HK-2 (cell line): ENCODE data around the gene CDS2.
A peak's percentile ranks its signal among the peaks of the same experiment; 100 is the strongest.

ENCODE experiments used
- DNase-seq: peaks from one replicate; pipeline ENCODE4 v3.0.0-alpha.2; 2018; ENCODE audit not compliant: unreplicated experiment

The CDS2 gene

DNA sequence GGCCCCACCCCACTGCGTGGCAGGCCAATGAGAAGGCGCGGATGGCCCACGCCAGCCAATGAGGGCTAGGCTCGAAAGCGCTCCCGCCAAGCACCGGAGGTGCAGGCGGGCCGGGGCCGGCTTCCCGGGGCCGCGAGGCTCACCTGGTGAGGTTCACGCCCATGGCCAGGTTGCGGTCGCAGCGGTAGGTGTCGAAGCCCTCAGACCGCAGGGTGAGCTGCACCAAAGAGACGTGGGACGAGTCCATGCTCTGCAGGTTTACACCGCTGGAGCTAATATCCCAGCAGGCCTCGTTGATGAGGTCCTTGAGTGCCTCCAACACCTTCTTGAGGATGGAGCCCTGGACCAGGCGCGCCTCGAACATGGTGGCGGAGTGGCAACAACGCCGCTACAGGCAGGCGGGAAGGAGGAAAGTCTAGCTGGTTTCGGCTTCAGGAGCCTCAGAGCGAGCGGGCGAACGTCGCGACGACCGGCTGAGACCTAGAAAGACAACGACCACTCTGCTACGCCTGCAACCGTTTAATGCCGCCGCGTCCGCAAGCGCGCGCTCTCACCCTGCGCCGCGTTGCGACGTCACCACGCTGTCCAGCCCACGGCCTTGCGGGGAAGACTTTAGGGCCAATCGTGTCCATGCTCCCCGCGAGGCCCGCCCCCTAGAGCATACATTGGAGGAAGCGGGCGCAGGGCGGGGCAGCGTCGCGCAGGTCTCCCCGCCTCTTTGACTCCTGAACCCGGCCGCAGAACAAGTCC is 7.2 kb upstream of the CDS2 start, which contains the start of gene PCNA:
PCNA (minus strand) TSS at position 524 of the 750 bp plus-strand sequence; CDS start at position 364, 160 bp downstream.
- peak; percentile 98 for DNase-seq

DNA sequence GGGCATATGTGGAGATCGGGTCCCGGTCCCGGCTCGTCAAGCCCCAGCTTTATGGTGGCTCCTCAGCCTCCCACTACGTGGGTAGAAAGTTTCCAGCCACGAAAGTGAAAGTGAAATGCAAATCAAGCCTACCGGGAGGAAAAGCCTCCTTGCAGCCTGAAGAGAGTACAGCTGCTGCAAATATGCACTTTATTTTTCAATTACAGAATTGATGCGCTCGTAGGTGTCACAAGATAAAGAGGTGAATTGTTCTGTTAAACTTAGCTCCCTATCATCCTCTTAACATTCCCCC is 6.7 kb upstream of the CDS2 start:
- DNase-seq, result no peak

DNA sequence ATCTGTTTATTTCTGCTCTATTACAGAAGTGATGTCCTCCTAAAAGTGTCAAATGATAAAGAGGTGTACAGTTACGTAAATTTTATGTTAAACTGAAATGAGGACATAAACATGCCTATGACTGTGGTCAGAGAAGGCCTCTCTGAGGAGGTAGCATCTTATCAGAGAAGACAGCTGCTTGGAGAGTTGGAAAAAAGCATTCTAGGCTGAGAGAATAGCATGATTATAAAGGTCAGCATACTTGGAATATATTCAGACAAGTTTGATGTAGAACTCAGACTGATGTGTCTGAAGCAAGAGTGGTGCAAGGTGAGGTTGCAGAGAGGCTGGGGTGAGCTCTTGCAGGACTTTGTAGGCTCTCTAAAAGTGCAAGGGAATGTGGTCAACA is 3.9 kb upstream of the CDS2 start:
- DNase-seq, result no peak

DNA sequence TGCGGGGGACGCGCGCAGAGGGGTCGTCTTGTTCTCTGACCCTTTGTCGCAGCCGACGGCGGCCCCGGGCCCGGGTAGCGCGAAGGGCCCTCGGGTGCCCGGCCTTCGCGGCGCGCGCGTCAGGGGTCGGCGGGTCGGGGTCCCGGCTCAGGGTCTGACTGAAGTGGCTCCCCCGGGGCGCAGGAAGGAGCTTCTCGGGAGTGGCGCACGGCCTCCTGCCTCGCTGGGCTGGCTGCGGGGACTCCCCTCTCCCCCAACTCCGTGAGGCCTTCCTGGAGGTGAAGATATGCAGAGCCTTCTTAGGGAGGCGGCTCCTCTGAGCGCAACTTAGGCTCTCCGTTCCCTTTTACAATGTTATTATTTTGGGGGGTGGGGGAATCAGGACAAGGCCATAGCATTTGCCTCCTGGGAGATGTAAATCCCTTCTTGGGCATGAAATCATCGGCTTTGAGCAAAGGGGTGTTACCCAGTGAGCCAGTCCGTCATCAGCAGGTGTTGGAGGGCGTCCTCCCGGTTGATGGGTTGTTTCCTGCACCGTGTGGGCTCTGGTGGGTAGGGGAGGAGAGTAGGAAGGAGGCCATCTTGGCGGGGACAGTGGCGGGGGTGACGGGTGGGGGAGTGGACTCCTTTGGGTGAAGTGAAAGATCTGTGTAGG is 523 bp downstream of the CDS2 start:
- peak; percentile 69 for DNase-seq

DNA sequence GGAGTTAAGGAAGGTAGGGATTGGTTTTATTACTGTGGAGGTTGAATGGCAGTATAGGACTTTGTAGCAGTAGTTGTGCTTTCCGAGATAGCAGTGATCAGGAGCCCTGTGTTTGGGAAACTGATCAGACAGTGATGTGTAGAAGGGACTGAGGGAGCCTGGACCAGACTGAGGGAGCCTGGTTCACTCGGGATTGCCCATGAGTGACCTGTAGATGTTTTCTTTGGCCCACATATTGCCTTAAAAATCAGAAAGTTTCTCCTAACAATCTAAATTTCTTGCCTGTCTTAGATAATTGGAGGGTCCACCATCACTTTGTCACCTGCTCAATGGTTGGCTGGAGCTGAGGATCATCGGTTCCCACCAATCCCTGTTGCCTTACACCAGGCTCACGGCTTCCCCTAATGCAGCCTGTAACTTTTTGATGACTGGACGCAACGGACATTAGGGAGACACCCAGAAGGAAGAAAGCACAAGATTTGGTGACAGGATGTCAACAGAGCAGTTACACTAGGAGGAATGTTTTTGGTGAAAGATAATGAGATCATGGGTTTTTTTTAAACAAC is 1.1 kb downstream of the CDS2 start:
- DNase-seq, result no peak

DNA sequence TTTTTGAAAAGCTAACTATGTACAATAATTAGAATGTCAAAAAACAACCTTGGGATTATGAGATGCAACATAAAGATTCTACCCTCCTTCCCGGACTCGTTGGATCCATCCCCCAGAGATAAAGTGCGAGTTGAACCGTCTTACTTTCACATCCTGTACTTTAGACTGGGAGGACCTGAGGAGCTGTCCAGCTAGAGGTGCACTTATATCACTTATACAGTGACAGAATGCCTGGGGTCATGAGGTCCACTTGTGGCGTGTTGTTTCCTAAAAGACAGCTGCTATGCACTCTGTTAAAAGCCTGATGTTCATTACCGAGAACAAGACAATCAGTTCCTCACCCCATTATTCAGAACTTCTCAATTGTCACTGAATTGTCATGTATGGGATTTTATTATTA is 2.1 kb downstream of the CDS2 start:
- no peak for DNase-seq

DNA sequence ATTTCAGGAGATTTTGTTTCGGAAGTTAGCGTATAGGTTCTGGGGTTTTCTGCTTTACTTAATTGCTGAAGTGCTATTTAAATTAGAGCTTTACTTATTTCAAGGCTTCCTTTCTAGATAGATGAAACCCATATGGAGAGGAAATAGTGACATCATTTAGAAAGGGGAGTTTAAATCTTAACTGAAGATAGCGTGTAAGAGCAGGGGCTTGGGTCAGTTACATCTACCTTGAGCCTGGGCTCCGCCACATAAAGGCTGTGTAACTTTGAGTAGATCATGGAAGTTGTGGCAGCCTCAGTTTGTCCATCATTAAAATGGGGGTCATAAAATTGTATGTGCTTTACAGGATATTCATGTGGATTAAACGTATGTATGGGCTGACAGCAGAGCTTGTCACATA is 4.7 kb downstream of the CDS2 start:
- no peak for DNase-seq

DNA sequence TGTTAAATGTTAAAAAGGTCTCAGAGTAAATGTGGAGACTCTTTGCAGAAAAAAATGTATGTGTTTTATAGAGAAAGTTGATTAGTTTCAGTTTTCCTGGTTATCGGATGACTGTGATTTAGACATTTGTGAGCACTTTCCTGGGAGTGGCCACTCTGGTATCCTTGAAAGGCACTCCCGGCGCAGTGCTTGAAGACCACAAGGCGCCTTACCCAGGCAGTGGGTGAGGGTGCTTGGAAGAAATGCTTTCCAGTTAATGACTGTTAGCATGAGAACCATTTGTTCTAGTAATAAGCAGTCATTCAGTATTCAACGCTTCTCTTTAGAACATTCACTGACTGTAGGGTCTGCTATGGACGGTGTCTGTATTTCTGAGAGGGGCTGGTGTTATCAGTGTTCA is 7.2 kb downstream of the CDS2 start:
- DNase-seq, result no peak

DNA sequence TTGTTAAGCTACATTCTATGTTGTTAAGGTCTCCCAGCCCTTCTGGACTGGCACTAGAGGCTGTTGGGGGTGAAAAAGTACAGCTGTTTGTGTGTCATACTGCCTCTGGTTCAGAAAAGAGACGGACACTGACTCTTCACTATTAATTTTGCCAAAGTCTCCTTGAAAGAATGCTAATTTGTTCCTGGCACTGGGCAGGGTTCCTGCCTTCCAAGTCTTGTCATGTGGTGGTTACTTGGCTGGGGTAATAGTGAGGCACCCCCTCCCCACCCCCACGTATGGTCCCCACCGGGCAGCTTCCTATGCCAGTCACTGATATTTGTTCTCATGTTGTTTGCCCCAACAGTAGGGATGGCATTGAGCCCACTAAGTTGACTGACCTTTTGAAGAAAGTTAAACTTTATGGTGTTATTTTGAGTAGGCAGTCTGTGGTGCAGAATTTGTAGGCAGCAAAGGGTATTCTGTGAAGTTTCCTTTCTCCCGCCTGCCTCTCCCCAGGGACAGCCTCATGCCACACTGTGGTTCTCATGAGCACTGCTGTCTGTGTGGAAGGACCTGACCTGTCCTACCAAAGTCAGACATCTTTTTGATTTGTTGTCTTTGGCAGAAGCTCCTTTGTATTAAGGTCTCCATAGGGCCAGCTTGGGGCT is 8.7 kb downstream of the CDS2 start:
- DNase-seq, result no peak

DNA sequence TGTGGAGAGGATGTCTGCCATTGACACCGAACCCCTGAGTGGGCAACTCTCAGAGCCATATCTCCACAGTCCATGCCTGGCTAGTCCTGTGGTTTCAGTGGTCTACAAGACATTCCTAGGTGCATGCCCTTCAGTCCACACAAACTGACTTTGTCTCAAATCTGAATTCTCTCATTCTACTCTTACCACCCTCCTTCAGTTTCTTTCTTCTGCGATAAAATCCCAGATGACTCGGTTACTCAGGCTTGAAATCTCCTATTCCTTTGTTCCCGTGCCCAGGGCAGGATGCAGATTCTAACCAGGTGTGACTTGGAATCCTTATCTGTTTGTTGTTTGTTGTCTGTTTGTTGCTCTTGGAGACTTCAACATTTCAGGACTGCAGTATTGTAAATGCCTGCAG is 9.3 kb downstream of the CDS2 start:
- peak; percentile 40 for DNase-seq

DNA sequence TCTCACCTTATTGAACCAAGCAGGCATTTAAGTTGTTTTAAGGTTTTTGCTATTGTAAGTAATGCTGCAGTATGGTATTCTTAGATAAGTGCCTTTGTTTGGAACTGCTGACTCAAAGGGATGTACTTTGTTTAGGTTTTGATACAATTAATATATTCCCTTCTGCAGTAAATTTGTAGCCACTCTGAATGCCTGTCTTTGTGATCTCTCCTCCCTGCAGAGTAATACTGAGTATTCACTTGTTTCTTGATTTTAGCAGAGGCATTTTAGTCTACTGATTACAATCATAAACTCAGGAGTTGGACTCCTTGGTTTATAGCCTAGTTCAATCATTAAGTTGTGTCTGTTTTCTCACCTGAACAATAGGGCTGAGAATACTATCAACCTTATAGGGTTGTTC is 13.4 kb downstream of the CDS2 start:
- no peak for DNase-seq

DNA sequence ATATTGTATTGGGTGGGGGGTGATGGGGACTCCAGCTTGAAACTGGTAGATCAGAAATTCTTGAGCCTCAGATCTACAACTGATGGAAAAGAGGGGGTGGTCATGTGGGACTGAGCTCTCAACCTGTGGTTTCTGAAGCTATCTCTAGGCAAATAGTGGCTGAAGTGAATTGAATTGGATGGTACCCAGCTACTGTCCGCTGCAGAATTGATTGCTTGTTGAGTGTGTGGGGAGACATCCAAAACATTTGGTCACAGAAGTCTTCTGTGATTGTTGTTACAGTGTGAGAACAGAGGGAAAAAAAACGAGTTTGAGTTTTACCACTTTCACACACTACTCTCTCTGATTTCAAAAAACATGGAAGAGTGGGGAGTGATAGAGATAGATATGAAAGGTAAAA is 14.8 kb downstream of the CDS2 start:
- no peak for DNase-seq

DNA sequence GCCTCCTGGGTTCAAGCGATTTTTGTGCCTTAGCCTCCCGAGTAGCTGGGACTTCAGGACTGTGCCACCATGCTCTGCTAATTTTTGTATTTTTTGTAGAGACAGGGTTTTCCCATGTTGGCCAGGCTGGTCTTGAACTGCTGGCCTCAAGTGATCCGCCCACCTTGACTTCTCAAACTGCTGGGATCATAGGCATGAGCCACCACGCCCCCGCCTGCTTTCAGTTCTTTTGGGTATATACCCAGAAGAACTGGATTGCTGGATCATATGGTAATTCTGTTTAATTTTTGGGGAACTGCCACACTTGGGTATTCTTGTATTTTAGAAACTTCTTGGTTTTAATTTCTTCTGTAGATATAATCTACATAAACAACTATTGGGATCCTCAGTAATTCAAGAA is 17.0 kb downstream of the CDS2 start:
- no peak for DNase-seq

DNA sequence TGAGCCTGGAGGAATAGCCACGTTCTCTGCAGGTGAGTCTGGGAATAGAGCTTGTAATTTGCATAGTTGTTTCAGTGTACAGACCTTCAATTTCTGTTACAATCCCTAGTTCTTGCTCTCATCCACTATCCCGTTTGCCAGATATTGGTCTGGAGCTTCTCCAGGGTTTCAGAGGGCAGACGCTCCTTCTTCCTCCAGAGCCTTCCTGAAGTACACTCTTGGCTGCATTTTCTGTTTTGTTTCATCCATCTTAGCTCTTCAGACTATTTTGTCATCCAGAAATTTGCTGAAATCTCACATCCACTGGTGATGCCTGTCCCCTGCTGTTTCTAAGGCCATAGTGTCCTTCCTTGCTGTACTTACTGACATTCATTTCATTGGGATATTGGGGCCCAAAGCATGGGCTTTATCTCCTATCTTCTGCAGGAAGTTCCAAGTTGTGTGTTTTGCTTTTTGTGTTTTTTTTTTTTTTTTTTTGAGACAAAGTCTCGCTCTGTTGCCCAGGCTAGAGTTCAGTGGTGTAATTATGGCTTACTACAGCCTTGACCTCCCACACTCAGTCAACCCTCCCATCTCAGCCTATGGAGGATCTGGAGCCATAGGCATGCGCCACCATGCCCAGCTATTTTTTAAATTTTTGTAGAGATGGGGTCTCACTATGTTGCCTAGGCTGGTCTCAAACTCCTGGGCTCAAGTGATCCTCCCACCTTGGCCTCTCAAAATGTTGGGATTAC is 18.7 kb downstream of the CDS2 start:
- no peak for DNase-seq

DNA sequence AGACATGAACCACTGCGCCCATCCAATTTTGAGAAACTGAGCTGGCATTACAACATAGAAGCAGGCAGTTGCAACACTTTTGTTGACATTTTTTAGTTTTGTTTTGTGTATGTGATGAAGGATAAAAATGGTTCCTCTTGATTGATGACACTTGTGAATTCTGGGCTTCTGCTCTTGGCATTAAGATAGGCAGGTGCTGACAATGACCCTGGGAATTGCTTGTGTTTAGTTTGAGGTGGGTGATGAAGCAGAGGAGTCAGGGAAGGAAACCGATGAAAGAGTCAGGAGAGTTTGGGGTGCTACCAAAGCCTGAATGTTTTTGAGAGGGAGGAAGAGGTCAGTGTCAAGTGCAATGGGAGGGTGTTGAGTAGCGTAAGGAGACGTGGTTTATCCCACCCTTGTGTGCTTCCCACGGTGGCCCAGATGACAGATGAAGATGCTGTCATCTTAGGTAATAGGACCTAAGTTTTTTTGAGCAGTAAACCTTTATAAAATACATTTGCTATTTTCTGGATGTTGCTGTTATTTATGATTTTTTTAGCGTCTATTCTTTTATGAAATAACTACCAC is 19.4 kb downstream of the CDS2 start:
- no peak for DNase-seq

DNA sequence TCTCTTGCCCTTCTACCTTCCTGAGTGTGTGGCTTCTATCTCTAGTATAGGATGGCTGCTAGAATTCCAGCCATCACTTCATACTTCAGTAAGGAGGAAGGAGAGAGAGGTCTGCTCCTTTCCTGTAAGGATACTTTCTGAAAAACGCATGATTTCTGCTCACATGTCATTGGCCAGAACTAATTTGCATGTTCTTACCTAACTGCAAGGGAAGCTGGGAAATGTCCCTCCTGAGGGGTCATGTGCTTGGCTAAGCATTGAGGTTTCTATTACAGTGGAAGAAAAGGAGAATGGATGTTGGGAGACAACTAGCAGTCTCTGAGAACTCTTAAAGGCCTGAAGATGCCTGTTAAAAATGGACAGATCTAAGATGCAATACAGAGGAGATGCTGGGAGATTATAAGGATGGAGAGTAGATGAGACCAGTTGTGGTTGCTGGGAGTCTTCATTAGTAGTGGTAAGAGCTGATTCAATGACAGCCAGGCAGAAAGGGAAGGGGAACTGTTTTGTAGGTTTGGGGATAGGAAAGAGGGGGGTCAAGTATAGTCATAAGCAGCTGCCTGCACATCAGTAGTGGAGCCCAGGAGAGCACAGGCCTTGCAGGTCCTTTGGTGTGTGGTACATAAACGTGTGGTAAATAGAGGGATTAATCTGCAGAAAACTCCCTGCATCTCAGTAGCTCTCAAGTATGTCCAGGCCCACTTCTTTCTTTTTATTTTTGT is 20.2 kb downstream of the CDS2 start:
- DNase-seq, result no peak

DNA sequence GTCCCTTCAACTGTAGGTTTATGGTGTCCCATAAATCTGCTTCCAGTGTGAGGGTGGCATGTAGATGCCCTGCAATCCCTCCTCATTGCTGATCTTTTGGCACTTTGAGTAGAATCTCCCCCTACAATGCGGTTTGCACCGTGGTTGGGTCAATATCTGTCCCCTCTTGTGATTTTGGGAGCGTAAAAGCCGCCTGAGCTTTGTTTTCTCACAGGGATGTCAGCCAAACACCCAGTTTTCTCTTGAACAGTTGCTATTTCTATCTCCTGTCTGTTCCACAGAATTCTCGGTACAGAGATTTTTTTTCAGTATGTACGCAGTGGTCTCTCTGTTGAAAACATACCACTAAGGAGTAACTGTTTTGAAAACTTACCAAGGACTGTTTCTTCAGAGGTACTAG is 21.8 kb downstream of the CDS2 start:
- no peak for DNase-seq

DNA sequence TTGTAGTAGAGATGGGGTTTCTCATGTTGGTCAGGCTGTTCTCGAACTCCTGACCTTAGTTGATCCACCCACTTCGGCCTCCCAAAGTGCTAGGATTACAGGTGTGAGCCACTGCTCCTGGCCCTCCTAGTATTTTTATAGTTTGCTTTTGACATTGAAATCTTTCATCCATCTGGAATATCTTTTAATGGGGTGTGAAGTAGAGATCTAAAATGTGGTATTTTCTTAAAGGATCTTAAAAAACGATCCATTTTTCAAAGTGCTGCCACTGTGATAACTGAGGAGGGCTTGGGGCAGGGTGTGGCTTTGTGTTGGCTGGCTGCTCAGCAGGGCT is 23.1 kb downstream of the CDS2 start:
- no peak for DNase-seq

DNA sequence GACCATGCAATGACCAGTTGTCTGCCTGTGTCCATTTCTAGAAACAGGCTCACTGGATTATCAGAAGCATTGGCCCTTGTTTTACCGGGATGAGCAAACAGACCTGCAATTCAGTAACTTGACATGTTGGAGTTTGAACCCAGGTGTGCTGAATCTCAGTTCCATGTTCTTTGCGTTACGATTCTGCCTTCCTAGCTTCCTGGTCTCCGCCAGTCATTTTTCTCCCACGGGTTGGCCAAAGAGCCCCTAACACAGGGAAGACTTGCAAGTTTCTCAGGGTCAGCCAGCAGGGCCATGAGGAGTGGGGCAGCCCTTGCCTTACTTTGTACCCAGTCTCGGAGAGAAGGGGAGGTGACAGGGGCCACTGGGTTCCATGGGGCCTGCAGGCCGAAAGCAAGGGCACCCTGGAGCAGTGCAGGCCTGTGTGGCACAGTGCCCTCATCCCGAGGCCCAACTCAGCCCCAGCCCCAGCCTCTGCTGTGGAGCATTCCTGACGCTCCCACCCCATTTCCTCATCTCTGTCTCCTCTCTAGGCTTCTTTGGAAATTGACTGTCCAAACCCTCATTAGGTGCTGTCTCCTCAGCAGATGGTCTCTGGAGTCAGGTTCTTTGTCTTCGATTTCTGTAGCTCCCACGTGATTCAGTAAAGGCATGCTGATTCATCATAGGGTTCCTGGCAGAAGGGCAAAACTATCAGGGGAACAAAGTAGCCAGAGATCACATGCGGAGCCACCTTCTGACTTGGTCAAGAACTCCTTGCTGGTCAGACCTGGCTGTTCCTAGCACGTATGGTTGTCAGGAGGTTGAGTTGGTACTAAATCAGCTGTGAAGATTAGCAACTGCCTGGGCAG is 23.6 kb downstream of the CDS2 start:
- no peak for DNase-seq

DNA sequence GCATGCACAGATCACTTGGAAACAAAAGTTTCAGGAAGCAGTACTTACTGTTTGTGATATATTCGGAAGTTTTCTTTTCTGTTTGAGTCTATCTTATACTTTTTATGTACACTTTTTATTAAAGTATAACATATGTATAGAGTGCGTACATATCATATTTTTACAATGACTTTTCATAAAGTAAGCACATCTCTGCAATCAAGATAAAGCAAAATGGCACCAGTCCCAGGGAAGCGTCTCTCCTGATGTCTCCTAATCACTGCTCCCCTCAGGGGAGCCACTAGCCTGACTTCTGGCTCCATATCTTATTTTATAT is 26.3 kb downstream of the CDS2 start:
- no peak for DNase-seq
